ENCODE measurements around the gene SYT11. TPM values are rescaled to one million over a fixed set of nuclear protein-coding genes. Genes with fewer than 3 reads are reported as not detected.

The SYT11 gene
- total RNA-seq, 1 donor from 2014 or later, result 22.3 TPM

DNA sequence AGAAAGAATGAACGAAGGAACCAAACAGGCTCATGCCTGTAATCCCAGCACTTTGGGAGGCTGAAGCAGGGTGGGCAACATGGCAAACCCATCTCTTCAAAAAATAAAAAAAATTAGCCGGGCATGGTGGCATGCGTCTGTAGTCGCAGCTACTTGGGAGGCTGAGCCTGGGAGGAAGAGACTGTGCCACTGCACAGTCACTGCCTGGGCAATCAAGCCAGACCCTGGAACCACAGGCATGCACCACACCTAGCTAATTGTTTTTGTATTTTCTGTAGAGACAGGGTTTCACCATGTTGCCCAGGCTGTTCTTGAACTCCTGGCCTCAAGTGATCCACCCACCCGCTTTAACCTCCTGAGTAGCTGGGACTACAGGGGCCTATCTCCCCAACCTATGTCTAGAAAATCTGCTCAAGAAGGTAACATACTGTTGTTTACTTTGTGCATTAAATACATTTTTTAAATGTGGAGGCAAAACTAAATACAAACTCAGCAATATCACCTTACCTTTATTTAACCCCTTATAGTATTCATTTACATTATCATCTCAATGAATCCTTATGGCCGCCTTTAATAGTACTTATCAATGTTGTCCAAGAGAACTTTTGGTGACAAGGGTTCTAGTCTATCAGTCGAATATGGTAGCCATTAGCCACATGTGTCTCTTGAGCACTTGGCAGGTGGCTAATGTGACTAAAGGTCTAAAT lies 72.1 kb downstream of the SYT11 start:
- no peaks in the 10 kb centered on the region for H3K27me3 ChIP-seq (ENCODE audit: insufficient read depth, low read length)
- peak; percentile 42 for DNase-seq (ENCODE audit: low read depth)
- peaks cover 58% of the 10 kb centered on the region for H4K20me1 ChIP-seq (ENCODE audit: insufficient read depth, low read length)
- Mint-ChIP-seq H3K4me3 (ENCODE audit: unreplicated experiment) (peak overlapping the region; percentile 74), H3K27me3 (ENCODE audit: low read depth, unreplicated experiment) (no peaks in the 10 kb centered on the region), H3K9me3 (ENCODE audit: unreplicated experiment) (no peaks in the 10 kb centered on the region), H3K36me3 (ENCODE audit: low read depth, unreplicated experiment) (peaks cover 8% of the 10 kb centered on the region), H3K4me1 (ENCODE audit: low read depth, unreplicated experiment) (peaks cover 18% of the 10 kb centered on the region), H3K27ac (ENCODE audit: unreplicated experiment) (peak overlapping the region; percentile 62)
- no peak overlapping the region for H2AFZ ChIP-seq (ENCODE audit: low read depth, low read length)
- no peak for TF ChIP-seq EZH2 (IDR thresholded peaks at IDR 0.05; ENCODE audit: insufficient read depth, low read length)
- TF ChIP-seq, protein P1, sequence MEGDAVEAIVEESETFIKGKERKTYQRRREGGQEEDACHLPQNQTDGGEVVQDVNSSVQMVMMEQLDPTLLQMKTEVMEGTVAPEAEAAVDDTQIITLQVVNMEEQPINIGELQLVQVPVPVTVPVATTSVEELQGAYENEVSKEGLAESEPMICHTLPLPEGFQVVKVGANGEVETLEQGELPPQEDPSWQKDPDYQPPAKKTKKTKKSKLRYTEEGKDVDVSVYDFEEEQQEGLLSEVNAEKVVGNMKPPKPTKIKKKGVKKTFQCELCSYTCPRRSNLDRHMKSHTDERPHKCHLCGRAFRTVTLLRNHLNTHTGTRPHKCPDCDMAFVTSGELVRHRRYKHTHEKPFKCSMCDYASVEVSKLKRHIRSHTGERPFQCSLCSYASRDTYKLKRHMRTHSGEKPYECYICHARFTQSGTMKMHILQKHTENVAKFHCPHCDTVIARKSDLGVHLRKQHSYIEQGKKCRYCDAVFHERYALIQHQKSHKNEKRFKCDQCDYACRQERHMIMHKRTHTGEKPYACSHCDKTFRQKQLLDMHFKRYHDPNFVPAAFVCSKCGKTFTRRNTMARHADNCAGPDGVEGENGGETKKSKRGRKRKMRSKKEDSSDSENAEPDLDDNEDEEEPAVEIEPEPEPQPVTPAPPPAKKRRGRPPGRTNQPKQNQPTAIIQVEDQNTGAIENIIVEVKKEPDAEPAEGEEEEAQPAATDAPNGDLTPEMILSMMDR (IDR thresholded peaks at IDR 0.05; ENCODE audit: insufficient read depth, low read depth, low read length), result no peak
- FAIRE-seq, result no peak
- H3K36me3 ChIP-seq (ENCODE audit: insufficient read depth, low read length), result peaks cover 46% of the 10 kb centered on the region
- H3K4me3 ChIP-seq (ENCODE audit: insufficient read depth, low read depth, low read length), result peak overlapping the region; percentile 80
- H3K4me2 ChIP-seq (ENCODE audit: low read length), result peak overlapping the region; percentile 86
- no peak overlapping the region for H3K27ac ChIP-seq (ENCODE audit: low read depth, low read length)
- peak overlapping the region; percentile 45 for H3K9ac ChIP-seq (ENCODE audit: low read length)
- peaks cover 73% of the 10 kb centered on the region for H3K79me2 ChIP-seq (ENCODE audit: insufficient read depth, low read length)
- H3K4me1 ChIP-seq (ENCODE audit: insufficient read depth, low read length), result peaks cover 36% of the 10 kb centered on the region
- no peaks in the 10 kb centered on the region for H3K9me3 ChIP-seq (ENCODE audit: insufficient read depth, low read depth, low read length)

DNA sequence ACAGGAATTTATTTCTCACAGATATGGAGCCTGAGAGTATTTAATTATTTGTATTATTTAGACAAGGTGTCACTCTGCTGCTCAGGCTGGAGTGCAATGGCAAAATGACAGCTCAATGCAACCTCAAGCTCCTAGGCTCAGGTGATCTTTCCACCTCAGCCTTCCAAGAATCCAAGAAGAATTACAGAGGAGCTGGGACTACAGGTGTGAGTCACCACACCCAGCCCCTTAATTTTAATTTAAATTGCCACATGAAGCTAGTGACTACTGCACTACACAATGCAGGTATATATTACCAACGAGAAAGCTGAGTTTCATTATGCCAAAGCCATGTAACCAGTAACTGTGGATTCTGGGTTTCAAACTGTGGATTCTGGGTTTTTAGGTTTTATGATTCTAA lies 72.7 kb downstream of the SYT11 start:
- Histone ChIP-seq H3K36me3 (ENCODE audit: insufficient read depth, low read length) (peaks cover 40% of the 10 kb centered on the region), H2AFZ (ENCODE audit: low read depth, low read length) (no peak overlapping the region), H3K4me1 (ENCODE audit: insufficient read depth, low read length) (peaks cover 36% of the 10 kb centered on the region), H3K9me3 (ENCODE audit: insufficient read depth, low read depth, low read length) (no peaks in the 10 kb centered on the region), H3K4me3 (ENCODE audit: insufficient read depth, low read depth, low read length) (peak overlapping the region; percentile 80), H3K27ac (ENCODE audit: low read depth, low read length) (peak overlapping the region; percentile 7), H4K20me1 (ENCODE audit: insufficient read depth, low read length) (peaks cover 52% of the 10 kb centered on the region), H3K79me2 (ENCODE audit: insufficient read depth, low read length) (peaks cover 67% of the 10 kb centered on the region), H3K4me2 (ENCODE audit: low read length) (peak overlapping the region; percentile 86), H3K27me3 (ENCODE audit: insufficient read depth, low read length) (no peaks in the 10 kb centered on the region), H3K9ac (ENCODE audit: low read length) (peak overlapping the region; percentile 19)
- Mint-ChIP-seq H3K9me3 (ENCODE audit: unreplicated experiment) (no peaks in the 10 kb centered on the region), H3K27ac (ENCODE audit: unreplicated experiment) (no peak overlapping the region), H3K36me3 (ENCODE audit: low read depth, unreplicated experiment) (peaks cover 6% of the 10 kb centered on the region), H3K4me1 (ENCODE audit: low read depth, unreplicated experiment) (peaks cover 15% of the 10 kb centered on the region), H3K4me3 (ENCODE audit: unreplicated experiment) (no peak overlapping the region), H3K27me3 (ENCODE audit: low read depth, unreplicated experiment) (no peaks in the 10 kb centered on the region)
- TF ChIP-seq, protein P1 (IDR thresholded peaks at IDR 0.05; ENCODE audit: insufficient read depth, low read depth, low read length), result no peak
- no peak for TF ChIP-seq EZH2 (IDR thresholded peaks at IDR 0.05; ENCODE audit: insufficient read depth, low read length)
- DNase-seq (ENCODE audit: low read depth) (no peak), FAIRE-seq (no peak)

DNA sequence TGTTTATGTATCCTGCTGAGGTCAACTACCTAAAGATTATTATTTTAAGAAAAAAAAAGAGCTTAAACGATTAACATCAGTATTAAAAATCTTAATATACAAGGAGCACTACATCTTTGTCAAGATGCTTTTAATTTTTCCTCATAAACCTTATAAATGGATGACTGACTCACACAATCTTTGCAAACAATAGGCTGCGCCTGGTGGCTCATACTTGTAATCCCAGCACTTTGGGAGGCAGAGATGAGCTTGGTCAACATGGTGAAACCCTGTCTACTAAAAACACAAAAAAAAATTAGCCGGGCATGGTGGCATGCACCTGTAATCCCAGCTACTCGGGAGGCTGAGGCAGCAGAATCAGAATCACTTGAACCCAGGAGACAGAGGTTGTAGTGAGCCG lies 73.1 kb downstream of the SYT11 start:
- Mint-ChIP-seq H3K9me3 (ENCODE audit: unreplicated experiment) (no peaks in the 10 kb centered on the region), H3K27me3 (ENCODE audit: low read depth, unreplicated experiment) (no peaks in the 10 kb centered on the region), H3K27ac (ENCODE audit: unreplicated experiment) (no peak overlapping the region), H3K36me3 (ENCODE audit: low read depth, unreplicated experiment) (peaks cover 5% of the 10 kb centered on the region), H3K4me1 (ENCODE audit: low read depth, unreplicated experiment) (peaks cover 15% of the 10 kb centered on the region), H3K4me3 (ENCODE audit: unreplicated experiment) (no peak overlapping the region)
- no peak overlapping the region for H2AFZ ChIP-seq (ENCODE audit: low read depth, low read length)
- peaks cover 48% of the 10 kb centered on the region for H4K20me1 ChIP-seq (ENCODE audit: insufficient read depth, low read length)
- H3K9me3 ChIP-seq (ENCODE audit: insufficient read depth, low read depth, low read length), result no peaks in the 10 kb centered on the region
- H3K27ac ChIP-seq (ENCODE audit: low read depth, low read length), result peak overlapping the region; percentile 7
- DNase-seq (ENCODE audit: low read depth) (no peak), FAIRE-seq (no peak)
- peak overlapping the region; percentile 80 for H3K4me3 ChIP-seq (ENCODE audit: insufficient read depth, low read depth, low read length)
- no peaks in the 10 kb centered on the region for H3K27me3 ChIP-seq (ENCODE audit: insufficient read depth, low read length)
- peaks cover 36% of the 10 kb centered on the region for H3K4me1 ChIP-seq (ENCODE audit: insufficient read depth, low read length)
- TF ChIP-seq, protein P1 (IDR thresholded peaks at IDR 0.05; ENCODE audit: insufficient read depth, low read depth, low read length), result no peak
- no peak for TF ChIP-seq EZH2 (IDR thresholded peaks at IDR 0.05; ENCODE audit: insufficient read depth, low read length)
- H3K79me2 ChIP-seq (ENCODE audit: insufficient read depth, low read length), result peaks cover 63% of the 10 kb centered on the region
- peak overlapping the region; percentile 86 for H3K4me2 ChIP-seq (ENCODE audit: low read length)
- peak overlapping the region; percentile 99 for H3K9ac ChIP-seq (ENCODE audit: low read length)
- peaks cover 37% of the 10 kb centered on the region for H3K36me3 ChIP-seq (ENCODE audit: insufficient read depth, low read length)

Measured in astrocyte (in vitro differentiated cells and primary cell).